Kasumi-1 (cell line): ENCODE data around the gene ST7.
A peak's percentile ranks its signal among the peaks of the same experiment; 100 is the strongest.
"Not testable (repeated sequence)": the region's sequence is repeated elsewhere in the genome, so short reads cannot be mapped to it uniquely, and the experiment has no call there.

ENCODE experiments used
- DNase-seq, 2 experiments: peaks; one replicate each; lab custom pipeline; 2025; lab: John Stamatoyannopoulos, UW

Gene ST7

DNA sequence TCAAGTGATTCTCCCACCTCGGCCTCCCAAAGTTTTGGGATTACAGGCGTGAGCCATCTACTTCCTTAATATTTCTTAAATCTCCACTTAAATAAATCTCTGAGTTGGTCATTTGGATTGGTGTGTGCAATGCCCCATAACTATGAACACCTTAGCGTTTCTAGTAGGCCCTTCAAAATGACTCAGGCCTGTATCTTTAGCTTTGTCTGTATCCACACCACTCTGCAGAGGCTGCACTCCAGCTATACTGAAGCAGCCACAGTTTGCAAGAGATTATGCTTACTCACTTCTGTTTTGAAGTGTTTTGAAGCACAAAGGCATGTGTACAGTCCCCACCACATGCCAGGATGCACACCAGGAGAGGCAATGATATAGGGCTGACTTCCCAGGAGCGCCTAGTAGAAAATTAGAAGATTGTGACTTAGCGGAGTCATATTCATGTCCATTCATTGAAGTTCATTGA, 2.4 kb upstream of the ST7 start:
- DNase-seq, result no peak

DNA sequence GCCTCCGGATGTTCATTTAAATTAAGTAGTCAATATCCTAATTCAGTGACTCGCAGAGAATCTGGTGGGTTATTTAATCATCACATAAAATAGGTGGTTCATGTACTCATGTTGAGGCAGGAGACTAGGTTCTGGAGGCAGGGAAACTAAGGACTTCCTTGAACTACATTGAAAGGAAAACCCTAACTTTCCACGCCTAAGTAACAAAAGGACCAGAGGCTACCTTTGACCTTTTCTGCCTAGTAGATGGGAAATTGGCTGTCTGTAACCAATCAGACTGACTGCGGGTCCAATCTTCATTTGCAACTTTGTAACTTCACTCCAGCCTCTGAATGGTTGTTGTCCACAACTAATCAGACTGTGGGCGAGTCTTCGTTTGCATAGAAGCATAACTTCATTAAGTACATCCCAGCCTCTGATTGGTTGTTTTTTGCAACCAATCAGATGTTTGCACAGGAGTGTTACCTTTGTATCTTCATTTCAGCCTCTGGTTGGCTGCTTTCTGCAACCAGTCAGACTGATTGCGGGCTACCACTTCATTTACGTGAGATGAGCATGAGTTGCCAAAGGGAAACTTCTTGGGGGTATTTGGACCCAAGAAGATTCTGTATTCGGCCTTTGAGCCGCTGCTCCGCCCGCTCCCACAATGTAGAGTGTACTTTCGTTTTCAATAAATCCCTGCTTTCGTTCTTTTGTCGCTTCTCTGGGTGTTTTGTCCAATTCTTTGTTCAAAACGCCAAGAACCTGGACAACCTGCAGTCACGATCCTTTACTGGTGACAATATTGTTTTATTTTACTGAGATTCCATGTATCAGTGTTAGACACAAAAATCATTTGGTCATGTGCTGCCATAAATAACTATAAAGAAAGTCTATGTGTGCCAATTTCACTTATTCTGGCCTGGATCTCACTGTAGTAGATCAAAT, 1.7 kb upstream of the ST7 start:
- DNase-seq, result no peak

DNA sequence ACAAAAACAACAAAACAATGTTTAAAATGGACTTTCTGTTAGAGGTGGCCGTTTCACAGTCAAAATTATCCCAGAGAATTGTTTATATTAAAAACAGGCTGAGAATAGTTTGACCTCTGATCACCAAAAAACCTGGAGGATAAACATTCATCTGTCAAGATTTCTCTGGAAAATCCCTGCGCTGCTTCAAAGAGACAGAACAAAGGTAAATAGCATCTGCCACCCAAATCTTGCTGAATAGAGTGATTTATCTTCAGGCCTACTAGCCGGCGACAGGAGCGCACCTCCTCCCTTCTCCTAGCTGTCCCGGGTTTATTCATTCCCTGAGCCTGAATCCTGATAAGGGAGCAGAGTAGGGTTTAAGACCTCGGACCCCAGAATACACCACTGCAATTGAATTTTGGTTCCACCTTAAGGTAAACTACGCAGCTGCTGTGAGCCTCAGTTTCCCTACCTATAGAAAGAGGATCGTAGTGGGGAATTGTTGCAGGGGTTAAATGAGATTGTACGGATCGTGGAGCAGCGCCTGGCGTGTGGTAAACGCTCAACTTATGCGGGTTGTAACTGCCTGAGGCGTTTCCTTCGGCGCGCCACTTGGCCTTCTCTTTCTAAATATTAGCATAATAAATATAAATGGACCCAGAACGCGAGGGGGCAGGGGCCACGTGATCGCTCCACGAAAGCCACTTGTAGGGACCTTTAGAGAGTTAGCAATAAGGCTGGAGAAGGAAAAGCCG, 498 bp upstream of the ST7 start:
- DNase-seq, result peak; percentile 58 to 64

DNA sequence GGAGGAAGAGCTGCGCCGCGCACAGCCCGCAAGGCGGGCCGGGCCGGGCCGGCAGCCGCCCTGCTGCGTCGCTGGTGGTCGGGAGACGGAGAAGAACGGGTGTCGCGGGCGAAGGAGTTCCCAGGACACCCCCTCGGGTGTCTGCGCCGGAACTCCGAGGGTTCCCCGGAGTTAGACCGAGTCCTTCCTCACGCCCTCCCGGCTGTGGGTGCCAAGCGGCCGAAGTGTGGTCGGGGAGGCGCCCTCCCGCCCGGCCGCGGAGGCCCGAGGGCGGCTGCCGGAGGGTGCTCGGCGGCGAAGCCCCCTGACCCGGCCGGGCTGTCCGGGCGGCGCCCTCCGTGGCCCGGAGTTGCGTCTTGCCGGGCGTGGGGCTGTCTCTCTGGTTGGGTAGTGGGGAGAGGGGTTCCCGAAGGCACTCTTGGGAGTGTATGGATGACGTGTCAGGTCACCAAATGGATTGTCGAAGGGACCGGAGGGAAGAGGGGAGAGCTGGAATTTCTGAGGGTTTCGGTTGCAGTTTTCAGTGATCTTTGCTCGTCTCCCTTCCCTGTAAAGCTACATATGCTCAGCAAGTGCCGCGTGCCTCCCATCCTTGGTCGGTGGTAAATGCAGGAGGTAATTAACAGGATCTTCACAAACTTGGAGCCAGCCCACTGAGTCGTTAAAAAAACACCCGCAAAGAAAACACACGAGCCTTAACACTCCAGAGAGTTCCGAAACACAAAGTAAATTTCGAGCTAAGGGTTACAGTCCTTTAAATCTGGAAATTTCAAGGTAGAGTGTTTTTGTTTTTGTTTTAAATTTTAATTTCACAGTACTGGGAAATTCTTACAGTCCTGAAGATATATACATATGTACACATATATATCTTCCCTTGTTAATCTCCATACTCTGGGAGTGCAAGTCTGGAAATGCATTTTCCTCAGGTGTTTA, 871 bp downstream of the ST7 start:
- peak; percentile 68 to 69 for DNase-seq

DNA sequence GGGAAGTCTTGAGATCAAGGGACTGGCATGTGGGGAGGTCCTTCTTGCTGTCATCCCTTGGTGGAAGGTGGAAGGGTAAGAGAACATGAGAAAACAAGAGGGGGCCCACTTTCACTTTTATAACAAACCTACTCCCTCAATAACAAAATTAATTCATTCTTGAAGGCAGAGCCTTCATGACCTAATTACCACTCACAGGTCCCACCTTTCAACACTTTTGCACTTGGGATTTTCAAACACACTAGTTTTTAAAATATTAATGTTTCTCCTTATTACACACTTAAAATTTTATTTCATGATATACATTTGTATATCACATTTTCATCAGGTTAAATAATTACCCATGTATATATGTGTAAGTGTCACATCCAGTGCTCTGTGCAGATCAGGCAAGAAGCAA, 2.0 kb downstream of the ST7 start:
- no peak for DNase-seq

DNA sequence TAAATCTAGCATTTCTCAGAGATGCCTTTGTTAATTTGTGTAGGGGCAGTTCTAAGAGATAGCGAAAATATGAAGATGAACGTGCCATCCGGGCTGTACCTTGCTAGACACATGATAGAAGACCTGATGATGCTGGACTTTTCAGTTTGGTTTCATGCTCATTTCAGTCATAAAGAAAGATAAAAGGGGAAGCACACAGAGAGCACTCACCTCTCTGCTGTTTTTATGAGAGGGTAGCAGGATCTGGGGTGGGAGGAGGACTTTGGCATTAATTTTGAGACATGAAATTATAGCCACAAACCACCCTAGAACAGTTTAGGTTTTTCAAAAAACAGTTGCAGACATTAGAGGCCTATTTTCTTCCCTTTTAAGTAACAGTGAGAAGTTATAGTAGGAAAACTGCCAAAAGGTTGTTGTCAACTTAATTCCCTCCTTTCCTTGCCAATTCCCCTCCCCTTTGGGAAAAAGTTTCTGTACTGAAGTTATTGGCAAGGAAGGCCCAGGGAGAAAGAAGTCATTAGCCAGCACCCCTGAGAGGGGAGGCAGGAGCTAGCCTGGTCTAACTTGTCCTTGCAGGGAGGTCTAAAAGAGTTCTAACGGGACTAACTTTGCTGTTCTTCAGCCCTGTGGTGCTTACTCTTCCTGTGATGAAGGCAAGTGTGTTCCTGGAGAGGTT, 2.6 kb downstream of the ST7 start:
- DNase-seq, result peak; percentile 13 to 29

DNA sequence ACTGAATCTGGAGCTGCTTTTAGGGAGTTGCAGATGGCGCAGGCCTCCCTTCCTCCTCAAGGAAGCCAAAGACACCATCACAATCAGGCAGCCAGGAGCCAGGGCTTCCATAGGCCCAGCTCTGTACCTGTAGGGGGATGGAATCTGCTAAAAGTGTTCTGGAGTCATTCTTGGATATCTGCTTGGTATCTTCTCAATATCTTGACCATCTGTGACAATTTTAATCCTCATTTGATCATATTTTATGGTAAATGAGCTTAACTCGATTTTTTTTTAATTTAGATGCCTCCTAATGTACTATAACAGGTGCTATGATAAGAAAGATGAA, 3.1 kb downstream of the ST7 start:
- no peak for DNase-seq

DNA sequence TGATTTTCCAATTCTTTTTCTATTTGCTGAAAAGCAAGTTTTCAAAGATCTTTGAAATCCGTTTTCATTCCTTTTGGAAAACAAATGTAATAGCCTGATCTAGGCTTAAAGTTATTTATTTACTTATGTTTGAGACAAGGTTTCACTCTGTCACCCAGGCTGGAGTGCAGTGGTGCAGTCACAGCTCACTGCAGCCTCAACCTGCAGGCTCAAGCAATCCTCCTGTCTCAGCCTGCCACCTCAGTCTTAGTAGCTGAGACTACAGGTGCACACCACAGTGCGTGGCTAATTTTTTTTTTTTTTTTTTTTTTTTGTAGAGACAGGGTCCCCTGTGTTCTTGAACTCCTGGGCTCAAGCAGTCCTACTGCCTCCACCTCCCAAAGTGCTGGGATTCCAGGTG, 4.6 kb downstream of the ST7 start:
- DNase-seq, result no peak

DNA sequence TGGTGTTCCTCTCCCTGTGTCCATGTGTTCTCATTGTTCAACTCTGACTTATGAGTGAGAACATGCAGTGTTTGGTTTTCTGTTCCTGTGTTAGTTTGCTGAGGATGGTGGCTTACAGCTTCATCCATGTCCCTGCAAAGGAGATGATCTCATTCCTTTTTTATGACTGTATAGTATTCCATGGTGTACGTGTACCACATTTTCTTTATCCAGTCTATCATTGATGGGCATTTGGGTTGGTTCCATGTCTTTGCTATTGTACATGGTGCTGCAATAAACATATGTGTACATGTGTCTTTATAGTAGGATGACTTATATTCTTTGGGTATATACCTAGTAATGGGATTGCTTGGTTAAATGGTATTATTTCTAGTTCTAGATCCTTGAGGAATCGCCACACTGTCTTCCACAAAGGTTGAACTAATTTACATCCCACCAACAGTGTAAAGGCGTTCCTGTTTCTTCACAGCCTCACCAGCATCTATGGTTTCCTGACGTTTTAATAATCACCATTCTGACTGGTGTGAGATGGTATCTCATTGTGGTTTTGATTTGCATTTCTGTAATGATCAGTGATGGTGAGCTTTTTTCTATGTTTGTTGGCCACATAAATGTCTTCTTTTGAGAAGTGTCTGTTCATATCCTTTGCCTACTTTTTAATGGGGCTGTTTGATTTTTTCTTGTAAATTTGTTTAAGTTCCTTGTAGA, 8.8 kb downstream of the ST7 start:
- not testable (repeated sequence) for DNase-seq

DNA sequence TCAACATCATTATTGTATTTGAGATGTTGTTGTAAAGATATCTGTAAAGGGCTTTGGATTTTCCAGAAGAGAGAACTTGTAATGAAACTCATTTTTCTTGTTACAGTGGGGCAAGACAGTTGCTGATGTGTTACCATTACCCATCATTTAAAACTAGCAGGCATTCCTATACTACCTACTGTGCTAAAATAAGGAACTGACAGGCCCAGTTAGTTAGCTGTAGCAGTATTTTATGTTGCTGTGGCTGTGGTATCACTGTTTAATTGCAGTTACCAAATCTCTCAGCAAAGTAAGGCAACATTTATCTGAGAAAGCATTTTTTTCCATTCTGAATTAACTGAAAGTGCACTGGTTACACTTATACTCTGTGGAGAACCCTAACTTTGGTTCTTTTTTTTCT, 9.9 kb downstream of the ST7 start:
- no peak for DNase-seq

DNA sequence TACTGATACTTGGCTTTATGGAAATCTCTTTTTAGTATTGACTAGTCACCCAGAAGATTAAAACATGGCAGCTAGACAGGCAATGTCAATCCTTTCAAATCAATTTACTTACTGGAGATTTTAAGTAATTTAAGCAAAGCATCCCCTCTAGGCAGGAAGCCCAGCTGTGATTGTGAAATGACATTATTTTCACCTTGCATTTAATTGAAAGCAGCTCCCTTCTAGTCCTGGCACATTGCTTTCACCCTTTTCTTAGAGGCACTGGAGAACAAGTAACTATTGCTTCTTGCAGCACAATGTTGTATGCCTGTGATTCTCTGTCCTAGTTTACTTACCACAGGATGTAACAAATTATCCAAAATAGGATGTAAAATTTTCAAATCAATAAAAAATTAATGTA, 13.3 kb downstream of the ST7 start:
- DNase-seq, result no peak

DNA sequence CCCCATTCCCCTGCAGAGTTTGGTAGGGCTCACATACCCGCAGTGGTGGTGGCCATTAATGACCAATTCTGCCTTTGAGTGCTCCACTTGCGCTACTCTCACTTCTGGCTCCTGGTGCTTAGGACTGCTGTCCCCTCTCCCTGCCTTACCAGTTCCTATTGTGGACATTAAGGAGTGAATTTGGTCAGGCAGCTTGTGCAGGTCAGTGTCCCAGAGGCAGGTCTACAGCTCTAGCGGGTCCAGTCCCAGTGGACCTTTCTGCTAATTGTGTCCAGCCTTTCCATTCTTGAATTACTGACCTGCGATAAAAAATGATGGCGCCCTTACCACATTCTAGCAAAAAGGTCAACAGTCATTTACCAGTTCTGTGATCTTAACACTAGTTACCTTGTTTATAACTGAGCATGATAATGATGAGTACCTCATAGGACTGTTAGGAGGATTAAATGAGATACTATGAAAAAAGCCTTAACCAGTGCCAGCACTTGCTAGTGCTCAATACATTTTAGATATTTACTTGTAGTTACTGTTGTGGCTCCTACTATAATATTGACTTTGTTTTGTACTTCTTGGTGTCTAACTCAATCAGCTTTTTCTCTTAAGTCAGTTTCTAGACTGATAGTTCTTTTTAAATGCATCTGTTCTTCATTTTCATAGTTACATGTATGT, 14.1 kb downstream of the ST7 start:
- no peak for DNase-seq

DNA sequence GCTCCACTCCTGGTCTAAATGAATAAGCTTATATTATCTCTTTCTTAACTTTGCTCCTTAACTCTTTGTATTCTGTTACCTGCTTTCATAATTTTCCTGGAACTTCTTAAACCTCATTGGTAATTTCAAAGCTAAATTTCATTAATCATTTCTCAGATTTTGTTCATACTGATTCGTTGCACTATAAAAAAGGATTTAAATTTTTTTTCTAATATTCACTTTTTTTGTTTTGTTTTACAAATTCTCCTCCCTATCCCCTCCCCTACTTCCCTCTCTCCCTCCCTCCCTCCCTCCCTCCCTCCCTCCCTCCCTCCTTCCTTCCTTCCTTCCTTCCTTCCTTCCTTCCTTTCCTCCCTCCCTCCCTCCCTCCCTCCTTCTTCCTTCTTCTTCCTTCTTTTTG, 14.7 kb downstream of the ST7 start:
- no peak for DNase-seq

DNA sequence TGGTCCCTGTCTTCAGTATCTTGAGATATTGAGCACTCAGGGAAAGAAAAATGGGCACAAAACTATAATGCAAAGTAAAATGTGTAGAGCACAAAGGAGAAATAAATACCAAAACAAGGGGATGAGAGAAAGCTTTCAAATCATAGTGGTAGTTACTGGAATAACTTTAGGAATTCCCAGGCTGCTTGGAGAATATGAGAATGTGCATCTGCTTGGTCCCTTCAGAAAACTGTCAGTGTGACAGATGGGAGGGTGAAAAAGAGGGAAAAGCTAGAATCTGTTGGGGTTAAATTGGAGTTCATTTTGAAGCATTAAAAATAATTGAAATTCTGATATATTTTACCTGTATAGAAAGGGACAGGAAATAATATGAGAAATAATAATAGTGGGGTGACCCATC, 15.3 kb downstream of the ST7 start:
- DNase-seq, result no peak

DNA sequence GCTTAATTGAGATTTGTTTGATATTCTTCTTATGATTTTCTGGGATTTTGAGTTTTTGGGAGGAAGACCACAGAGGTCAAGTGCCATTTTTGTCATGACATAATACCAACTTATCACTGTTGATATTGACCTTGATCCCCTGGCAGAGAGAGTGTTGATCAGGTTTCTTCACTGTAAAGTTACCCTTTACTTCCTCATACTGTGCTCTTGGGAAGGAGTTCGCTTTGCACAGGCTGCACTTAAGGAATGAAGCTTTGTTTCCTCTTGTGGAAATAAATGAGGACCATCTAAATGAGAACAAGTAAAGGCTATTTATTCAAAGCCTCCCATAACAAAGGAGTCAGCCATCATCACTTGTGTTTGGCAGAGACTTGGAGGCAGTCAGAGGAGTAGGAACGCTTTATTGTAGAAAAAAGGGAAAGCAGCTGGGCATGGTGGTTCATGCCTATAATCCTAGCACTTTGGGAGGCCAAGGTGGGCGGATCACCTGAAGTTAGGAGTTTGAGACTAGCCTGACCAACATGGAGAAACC, 16.1 kb downstream of the ST7 start:
- DNase-seq, result peak; percentile 19 to 39

DNA sequence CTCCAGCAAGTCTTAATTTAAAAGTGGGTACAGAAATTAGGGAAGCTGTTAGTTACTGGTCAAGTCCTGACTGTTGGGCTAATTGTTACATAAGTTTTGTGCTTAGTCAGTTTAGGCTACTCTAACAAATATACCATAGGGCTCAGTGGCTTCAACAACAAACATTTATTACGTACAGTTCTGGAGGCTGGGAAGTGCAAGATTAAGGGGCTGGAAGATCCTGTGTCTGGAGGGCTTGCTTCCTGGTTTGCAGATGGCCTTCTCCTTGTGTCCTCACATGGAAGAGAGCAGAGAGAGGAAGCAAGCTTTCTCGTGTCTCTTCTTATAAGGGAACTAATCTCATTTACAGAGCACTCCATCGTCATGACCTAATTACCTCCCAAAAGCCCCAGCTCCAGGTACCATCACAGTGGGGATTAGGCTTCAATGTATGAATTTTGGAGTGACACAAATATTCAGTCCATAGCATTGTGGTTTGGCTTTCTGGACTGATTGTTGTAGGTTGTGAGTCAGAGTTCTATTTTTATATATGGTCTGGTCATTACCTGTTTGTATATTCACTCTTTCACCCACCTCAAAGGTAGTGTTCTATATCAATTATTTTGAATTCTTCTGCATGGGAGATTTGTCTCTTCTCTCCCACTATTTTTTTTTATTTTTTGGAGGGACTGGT, 17.1 kb downstream of the ST7 start:
- no peak for DNase-seq

DNA sequence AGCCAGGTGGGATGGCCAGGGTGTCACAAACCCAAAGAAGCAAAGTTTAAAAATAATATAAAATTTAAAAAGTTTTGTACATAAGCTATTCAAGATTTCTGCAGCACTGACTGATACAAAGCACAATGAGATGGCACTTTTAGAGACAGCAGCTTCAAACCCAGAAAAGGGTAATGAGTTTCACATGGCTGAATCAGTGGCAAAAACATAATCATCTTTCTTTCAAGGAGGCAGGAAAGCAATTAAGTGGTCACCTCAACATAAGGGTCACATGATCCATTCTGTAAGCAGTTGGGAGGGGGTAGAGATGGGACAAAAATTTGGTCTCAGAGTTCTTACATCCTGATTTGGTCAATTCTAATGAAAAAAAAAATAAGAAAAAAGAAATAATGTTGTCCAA, 17.9 kb downstream of the ST7 start:
- not testable (repeated sequence) for DNase-seq

DNA sequence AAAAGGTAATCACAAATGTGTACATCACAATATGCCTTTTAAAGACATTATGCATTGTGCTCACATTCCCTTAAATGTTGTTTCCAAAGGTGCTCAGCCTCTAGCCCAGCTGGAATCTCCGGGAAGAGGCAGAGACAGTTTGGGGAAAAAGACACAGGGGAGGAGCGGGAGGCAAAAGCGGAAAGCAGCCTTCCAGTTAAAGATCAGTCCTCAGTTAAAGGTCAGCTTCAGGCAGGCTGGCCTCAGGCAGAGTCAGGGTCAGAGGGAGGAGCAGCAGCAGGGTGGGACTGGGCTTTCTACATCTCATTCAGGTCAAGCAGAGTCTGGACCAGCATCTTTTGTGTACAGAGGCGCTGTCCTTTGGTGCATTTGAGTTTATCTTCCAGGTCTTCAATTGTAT, 18.6 kb downstream of the ST7 start:
- no peak for DNase-seq

DNA sequence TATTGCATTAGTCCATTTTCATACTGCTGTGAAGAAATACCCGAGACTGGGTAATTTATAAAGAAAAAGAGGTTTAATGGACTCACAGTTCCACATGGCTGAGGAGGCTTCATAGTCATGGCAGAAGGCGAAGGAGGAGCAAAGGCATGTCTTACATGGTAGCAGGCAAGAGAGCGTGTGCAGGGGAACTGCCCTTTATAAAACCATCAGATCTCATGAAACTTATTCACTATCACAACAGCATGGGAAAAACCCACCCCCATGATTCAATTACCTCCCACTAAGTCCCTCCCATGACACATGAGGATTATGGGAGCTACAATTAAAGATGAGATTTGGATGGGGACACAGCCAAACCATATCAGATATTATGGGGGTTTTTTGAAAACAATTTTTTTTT, 21.7 kb downstream of the ST7 start:
- not testable (repeated sequence) for DNase-seq

DNA sequence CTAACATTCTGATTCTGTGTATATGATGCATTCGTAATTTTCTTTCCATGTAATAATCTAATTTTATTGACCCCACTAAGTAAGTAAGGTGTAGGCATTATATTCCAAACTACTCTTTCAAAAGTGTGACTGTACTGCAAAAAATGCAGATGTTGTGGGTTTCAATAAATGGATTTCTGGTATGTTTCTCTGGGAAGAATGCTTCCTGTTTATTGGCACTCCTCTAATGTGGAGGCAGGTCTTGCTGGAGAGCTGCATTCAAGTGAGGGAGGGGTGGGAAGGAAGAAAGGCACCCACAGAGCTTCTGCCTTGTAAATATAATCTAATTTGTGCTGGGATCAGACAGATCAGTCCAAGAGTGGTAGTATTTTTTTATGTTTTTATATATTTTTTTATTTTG, 23.9 kb downstream of the ST7 start:
- DNase-seq, result no peak
